Measurements from ENCODE around the gene LRRC75A.
"Not testable (repeated sequence)": the region's sequence is repeated elsewhere in the genome, so short reads cannot be mapped to it uniquely, and the experiment has no call there.

Gene LRRC75A

GRCh38 chr17:16448490-16448889, 43.5 kb downstream of the LRRC75A start:
- no peak for DNase-seq

- DNase-seq = no peak
These were observed 44.3 kb downstream of the LRRC75A start for GRCh38 chr17:16447676-16448075.

GRCh38 chr17:16446338-16446983, 45.5 kb downstream of the LRRC75A start:
- DNase-seq = no peak

- no peak for DNase-seq
These were observed 47.6 kb downstream of the LRRC75A start for GRCh38 chr17:16444258-16444886.

GRCh38 chr17:16443511-16444257, 48.3 kb downstream of the LRRC75A start:
- no peak for DNase-seq

GRCh38 chr17:16442594-16443510, 49.1 kb downstream of the LRRC75A start:
- no peak for DNase-seq

- no peak for DNase-seq
These were observed 49.9 kb downstream of the LRRC75A start for GRCh38 chr17:16442141-16442540.

GRCh38 chr17:16440901-16441629, 50.9 kb downstream of the LRRC75A start:
- DNase-seq = no peak

GRCh38 chr17:16440354-16440753, 51.6 kb downstream of the LRRC75A start:
- DNase-seq = not testable (repeated sequence)

GRCh38 chr17:16439811-16440351, 52.1 kb downstream of the LRRC75A start:
- DNase-seq = peak in 1 of 2 experiments; percentile 14

GRCh38 chr17:16439303-16439791, 52.6 kb downstream of the LRRC75A start:
- no peak for DNase-seq

GRCh38 chr17:16438557-16439302, 53.3 kb downstream of the LRRC75A start:
- DNase-seq = peak; percentile 95 to 98

- no peak for DNase-seq
These were observed 53.8 kb downstream of the LRRC75A start for GRCh38 chr17:16438173-16438556.

GRCh38 chr17:16437083-16437482, 54.9 kb downstream of the LRRC75A start:
- no peak for DNase-seq

GRCh38 chr17:16435925-16436886, 55.8 kb downstream of the LRRC75A start:
- DNase-seq = no peak

GRCh38 chr17:16434662-16435061, 57.3 kb downstream of the LRRC75A start:
- DNase-seq = no peak

- no peak for DNase-seq
These were observed 58.5 kb downstream of the LRRC75A start for GRCh38 chr17:16433514-16433913.

- DNase-seq = no peak
These were observed 60.0 kb downstream of the LRRC75A start for GRCh38 chr17:16432017-16432416.

GRCh38 chr17:16430650-16431049, 61.3 kb downstream of the LRRC75A start:
- no peak for DNase-seq

- DNase-seq = no peak
These were observed 62.9 kb downstream of the LRRC75A start for GRCh38 chr17:16429083-16429482.
